Kidney glomerular epithelial cell (primary cell): Measurements from ENCODE around the gene HLA-DMB.

Source experiments
- DNase-seq: peaks from one replicate; lab custom pipeline; 2025; lab: John Stamatoyannopoulos, UW

Gene HLA-DMB

DNA sequence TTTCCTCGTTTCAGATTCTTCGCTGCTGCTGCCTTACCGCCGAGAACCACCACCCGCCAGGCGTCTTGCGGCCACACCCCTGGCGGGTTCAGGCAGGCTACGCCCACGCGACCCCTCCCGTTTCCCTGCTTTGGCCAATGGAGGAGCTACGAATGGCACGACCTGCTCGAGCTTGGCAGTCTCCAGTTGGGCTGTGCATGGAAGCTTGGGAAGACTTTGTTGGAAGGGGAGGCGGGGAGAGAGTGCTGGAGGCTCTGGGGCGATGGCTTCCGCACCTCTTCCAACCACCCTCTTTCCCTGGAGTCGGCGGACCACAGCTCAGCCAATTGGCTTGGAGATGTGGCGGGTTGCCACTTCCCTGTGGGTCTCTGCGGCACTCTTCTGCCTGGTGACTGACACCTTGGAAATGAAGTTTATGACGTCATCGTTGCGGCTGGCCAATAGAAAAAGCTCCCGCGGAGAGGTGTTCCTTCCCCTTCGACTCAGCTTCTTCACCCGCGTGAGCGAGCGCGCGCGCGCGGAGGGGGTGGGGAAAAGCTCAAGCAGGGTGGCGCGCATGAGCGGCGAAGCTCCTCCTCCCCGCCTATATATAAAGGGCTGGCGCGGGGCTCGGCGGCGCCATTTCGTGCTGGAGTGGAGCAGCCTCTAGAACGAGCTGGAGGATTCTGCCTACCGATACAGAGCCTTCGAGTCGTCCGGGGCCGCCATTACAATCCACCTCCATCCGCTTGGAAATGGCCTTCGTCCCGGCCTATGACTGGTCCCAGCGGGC is 30.9 kb upstream of the HLA-DMB start:
- peak; percentile 100 for DNase-seq

DNA sequence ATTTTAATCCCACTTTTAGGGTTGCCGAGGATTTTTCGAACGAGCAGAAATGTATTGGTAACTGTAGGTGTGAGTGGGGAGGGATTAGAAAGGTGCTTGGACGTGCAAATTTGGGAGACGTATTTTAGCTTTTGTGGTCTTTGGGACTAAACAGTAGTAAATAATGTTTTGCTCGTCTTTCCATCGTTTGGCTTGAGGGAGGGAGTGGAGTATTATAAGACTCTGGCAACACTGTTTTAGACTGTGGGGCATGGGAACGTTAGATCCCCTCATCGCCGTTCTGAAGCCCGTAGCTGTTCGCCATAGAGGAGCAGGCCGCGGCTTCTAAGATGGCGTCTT is 30.4 kb upstream of the HLA-DMB start:
- no peak for DNase-seq

DNA sequence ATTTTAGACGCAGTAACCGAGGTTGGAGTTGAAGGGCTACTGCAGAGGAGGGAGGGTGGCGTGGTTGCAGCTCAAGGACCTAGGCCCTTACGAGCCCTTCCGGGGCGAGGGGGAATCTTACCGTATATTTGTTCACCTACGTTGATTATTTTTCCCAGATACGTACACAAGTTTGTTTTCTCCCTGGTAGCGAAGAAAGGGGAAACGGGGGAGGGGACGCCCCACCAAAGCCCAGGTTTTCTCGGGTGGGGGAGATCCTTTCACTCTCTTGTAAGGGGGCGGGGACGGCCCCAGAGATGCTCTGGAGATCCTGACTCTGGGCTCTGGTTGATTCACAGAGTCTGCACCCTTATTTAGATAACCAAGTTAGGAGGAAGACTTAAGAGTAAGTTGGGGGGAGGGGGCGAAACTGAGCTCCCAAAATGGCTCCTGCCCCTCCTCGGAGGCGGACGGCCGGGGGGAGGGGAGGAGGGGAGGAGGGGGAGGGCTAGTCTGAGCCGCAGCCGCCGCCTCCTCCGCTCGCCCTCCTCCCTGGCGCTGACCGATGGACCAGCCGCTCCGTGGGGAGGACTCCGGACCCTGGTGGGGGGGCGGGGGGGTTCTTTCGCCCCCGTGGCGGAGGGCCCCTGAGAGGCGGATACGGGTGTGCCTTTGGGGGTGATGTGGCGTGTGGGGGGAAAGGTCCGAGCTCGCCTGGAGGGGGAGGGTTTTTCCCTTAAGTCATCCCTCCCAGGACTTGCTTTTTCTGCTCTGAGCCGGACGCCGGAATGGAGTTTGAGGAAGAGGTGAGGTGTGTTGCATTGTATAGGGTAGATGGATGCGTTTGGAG is 29.8 kb upstream of the HLA-DMB start:
- DNase-seq = peak; percentile 88

DNA sequence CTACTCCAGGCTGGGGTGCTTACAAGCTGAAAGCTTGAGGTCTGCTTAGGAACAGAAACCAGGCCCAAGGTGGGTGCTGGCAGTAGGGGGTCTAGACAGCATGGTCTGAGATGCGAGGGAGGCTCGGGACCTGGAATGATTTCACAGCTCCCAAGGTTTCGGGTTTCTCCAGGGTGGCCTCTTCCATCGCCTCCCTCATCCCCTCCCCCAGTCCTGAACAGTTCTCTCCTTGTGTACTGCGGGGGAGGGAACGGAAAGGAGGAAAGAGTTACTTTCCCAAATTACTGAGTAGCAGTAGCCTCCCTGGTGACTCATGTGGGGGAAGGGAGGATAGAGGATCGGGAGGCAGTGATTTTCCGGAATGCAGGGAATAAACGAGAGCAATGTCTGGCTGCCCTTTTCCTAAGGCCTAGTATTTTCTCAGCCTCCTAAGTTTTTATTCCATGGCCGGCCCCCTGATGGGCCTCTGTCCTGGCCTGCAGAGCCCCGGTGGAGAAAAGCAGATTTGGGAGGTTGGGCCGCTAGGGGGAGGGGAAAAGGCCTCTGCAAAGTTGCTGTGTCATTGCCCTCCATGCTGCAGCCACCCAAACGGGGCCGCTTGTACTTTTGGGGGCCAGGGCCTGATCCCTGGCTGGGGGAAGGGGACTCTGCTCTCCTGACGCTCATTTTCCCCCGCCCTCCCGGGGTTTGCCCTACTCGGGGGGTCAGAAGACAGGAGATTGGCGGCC is 29.0 kb upstream of the HLA-DMB start:
- peak; percentile 95 for DNase-seq

DNA sequence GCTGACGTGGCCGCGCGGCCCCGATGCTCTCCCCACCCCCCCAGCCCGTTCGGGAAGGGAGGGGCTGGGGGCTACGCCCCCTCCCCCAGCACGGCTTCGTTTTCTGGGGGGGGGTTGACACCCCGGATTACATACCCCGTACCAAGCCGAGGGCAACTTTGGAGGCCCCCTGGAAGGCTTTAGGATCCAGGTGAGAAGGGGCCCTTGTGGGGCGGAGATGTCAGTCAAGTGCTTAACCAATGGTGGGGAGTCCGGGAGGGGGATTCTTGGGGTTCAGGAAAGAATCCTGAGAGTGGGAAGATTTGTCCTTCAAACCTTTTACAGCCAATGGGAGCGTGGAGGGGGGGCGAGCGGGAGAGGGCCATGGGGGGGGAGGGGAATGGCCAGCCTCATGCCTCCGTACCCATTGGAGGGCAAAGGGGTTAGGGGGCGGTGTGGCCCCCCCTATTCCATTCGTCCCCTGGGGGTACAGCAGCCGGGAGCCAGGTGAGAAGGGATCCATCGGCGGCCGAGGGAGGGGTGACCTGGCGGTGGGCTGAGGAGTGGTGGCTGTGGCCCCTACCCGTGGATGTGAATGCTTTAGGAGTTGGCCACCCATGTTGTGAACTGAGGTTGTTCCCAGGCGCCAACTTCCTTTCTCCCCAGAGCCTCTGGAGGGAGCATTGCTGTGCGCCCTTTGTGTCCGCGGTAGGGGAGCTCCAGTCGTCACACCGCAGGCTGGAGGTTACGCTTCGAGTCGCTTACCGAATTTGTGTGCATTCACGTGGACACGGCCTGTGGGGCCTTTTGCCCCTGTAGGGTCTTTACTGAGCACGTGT is 28.2 kb upstream of the HLA-DMB start:
- peak; percentile 81 for DNase-seq

DNA sequence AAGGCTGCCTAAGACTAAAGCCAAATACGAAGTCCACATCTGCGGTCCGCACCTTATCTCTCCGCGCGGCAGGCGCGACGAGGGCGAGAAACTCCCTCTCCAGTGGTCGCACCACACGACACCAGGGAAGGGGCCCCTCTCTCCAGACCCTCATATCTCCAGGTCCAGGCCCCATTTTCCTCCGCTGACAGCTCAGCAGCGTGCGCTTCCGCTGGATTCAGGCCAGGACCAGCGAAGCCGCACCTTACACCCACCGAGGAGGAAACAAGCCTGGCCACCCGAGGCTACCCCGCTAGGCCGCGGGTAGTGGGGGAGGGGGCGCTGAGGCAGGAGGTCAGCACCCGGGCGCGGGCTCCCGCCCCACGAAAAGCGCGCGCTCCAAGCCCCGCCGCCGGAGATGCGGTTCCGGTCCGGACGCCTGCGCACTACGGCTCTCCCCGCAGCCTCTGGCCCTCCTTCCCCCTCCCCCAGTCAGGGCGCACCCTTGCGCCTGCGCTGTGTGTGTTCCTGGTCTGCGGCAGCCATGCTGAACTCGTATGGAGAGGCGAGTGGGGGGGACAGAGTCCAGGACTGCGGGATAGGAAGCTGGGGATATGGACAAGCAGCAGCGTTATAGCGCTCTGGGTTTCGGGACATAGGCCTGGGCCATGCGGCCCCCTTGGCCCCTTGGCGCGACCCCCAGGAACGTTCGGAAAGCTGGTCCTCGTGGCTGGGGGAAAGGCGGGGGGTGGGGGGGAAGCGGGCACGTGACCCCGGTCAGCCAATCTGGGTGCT is 27.5 kb upstream of the HLA-DMB start, which contains the start of gene BRD2:
BRD2 (plus strand) TSS at position 502 of the 774 bp plus-strand sequence. CDS start 4,305 bp downstream, outside the sequence.
- DNase-seq = peak; percentile 84

DNA sequence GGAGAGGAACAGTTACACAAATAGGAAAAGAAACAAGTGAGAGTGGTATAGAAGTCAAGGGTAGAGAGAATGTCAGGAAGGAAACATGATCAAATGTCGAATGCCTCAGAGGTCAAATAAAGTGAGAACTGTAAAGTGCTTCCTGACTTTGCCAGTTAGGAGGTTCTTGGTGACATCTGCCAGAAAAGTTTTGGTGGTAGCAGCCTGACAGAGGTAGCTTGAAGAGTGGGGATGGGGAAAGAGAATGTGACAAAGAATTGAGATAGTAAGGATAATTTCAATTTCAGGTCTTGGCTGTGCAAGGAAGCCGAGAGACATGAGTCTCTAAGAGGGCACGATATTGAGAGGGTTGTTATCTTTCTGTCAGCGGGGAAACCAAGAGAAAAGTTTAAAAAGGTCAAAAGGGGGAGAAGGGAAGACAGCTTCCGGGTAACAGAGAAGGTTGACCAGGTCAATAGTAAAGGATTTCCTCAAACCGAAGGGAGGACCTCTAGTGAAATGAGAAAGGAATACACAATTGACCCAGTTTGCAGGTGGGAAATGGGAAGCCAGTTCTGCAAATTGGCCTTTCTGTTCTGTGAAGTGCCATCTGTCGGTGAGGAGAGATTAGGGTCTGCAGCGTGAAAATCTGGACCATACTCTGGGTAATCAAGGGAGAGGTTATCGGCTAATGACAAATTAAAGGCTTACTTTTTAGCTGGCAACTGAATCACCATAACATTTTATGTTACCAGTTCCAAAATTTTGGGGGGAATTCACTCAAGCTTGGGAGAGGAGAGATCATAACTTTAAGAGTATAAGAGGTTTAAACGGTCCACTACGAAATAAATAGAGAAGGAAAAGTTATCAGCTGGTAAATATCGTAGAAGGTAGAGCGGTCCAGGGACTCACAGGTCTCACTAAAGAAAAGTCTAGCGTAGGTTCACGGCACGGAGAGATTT is 26.6 kb upstream of the HLA-DMB start:
- DNase-seq = peak; percentile 55

DNA sequence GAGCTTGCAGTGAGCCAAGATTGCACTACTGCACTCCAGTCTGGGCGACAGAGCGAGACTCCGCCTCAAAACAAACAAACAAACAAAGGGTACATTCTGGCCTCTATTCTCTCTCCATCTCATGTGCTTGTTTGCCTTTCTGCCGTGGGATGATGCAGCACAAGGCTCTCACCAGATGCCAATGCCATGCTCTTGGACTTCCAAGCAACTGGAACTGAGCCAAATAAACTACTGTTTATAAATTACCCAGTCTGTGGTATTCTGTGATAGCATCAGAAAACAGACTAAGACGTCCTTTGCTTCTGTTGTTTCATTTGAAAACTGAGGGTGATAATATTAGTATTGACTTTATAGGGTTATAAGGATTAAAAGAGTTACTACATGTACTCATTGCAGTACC is 23.9 kb upstream of the HLA-DMB start:
- DNase-seq = no peak

DNA sequence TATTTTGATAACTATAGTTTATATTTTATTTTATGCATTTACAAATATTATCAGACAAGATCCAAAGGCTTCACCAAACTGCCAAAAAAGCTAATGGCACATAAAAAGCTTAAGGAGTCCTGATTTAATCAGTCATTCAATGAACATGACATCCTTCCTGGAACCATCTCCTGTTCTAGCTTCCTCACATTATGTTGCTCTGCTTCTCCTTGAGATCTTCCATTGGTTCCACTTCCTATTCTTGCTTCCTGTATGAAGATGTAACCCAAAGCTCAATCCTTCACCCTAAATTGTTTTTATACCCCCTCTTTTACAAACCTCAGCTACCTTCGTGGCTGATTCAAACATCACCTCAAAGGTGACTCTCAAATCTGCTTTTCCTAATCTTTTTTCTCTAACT is 23.0 kb upstream of the HLA-DMB start:
- DNase-seq = no peak

DNA sequence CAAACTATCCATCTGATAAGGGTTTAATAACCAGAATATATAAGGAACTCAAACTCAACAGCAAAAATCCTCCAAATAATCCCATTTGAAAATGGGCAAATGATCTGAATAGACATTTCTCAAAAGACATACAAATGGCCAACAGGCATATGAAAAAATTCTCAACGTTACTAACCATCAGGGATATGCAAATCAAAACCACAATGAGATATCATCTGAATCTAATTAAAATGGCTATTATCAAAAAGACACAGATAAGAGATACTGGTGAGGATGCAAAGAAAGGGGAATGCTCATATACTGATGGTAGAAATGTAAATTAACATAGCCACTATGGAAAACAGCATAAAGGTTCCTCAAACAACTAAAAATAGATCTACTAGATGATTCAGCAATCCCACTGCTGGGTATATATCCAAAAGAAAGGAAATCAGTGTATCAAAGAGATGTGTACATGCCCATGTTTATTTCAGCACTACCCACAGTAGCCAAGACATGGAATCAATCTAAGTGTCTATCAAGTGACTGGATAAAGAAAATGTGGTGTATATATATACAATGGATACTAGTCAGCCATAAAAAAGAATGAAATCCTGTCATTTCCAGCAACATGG is 21.5 kb upstream of the HLA-DMB start:
- DNase-seq = no peak

DNA sequence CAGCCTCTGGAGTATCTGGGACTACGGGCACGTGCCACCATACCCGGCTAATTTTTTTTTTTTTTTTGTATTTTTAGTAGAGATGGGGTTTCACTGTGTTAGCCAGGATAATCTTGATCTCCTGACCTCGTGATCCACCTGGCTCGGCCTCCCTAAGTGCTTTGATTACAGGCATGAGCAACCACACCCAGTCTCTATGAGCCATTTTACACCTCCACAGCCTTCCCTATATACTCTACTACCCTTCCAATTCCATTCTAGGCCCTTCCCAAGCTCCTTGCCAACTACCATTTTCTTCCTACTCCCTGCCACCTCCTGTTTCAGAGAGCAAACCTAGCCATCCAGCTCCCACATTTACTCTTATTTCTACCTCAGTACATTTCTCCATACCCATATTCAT is 19.7 kb upstream of the HLA-DMB start:
- no peak for DNase-seq

DNA sequence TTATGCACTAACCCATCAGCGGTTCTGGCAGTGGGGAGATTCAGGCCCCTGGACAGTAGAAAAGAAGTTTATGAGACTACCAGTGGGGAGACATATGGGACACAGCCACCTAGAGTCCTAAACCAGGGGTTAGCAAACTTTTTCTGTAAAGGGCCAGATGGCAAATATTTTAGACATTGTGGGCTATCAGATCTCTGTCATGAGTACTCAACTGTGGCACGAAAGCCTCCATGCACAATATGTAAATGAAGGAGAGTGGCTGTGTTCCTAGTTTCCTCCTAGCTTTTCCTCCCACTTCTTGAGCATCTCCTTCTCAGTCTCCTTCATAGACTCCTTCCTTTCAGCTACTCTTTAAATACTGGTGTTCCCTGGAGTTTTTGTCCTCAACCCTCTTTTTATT is 15.3 kb upstream of the HLA-DMB start:
- no peak for DNase-seq

DNA sequence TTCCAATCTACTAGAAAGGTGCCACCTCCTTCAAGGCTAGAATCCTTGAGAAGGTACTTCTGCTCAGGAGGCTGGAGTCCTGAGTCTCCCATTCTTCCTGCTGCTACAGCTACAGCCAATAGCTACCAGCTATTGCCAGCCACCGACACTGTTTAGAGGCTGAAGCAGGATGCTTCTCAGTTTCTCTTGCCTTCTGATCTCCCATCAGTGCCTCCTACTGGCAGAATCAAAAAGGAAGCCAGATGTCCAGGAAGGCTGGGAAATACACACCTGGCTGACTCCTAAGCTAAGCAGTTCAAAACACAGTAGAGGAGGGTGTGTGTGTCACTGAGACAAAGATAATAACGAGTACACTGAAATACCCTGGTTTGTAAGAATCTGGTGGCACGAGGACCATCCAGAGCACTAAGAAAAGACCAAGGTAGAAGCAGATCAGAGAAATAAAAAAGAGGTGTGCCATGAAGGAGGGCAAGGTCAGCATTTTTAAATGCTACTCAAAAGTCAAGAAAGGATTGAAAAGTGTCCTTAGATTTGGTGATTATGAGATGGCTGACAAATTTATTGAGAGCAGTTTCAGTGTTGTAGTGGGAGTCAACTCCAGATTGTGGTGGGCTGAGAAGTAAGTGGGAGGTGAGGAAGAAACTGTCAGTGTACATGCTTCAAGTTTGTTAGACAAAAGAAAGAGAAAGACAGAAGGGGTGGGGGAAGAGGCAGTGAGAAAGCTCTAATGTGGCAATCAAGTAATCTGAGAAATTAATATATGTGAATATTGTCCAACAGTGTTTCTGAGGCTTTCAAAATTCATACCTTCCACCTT is 14.4 kb upstream of the HLA-DMB start:
- DNase-seq = no peak

DNA sequence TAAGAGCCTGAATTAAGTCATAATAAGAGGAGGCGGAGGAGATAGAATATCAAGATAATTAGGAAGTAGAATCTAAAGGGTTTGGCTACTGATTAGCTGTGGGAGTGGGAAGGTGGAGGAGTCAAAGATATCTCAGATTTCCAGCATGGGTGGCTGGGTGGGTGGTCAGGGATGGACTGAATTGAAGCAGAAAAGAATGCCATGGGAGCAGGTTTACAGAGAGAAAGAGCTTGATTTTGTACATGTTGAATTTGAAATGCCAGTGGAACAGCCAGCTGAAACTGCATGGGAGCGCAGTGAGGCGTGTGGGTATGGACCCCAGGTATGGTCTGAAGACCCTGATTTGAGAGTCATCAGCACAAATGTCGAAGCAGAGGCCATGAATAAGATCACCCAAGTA is 13.4 kb upstream of the HLA-DMB start:
- no peak for DNase-seq

DNA sequence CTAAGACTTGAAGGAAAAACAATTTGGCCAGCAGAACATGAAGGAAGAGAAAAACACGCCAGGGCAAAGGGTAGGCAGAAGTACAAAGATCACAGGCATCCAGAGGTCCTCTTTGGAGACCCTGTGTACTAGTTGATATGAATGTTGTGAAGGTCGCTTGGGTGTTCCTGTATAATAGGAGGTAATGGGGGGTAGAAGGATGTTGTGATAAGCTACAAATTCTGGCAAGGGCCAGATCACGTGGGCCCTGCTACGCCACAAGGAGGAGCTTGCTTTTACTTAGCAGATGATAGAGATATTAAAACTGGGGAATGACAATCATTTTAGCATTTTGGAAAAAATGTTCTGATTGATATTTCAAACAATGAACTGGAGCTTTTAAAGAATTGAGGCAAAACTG is 12.9 kb upstream of the HLA-DMB start:
- DNase-seq = no peak

DNA sequence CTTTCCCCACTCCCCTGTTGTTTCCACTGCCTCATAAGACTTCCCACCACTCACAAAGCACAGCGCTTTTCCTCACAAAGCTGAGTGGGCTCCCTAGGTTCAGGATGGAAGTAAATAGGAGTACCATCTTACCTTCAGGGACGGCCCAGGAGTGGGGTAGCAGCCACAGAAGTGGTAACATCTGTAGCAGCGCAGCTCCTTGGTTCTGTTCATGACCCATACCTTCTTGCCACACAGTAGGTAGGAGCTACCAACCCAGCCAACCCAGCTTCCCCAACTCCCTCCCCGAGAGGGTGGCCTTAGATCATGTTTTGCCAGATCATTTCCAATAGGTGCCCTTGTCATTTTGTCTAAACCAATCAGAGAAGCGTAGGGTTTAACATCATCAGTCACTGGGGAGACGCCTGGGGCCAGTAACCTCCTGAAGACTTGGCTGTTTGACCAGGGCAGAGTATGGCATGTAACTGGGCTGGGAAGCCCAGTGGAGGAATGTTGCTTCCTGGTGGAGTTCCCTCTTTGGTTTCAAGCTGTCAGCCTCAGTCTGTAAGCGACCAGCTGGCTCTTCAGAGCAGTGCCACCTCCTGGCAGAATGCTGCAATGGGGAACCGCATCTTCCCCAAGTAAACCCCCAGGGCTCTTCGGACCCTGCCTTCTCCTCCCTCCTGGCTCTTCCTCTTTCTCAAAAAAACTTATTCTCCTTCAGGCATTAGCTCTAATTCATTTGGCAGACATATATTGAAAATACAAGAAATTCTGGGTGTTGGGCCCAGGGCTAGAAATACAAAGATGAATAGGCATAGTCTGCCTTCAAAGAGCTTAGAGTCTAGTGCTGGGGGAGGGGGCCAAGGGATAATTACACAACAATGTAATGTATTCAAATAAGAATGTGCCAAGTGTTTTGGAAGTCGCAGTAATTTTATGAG is 12.2 kb upstream of the HLA-DMB start, which contains the start of gene HLA-DMA:
HLA-DMA (minus strand) TSS at position 281 of the 923 bp plus-strand sequence; CDS start at position 220, 61 bp downstream.
- peak; percentile 94 for DNase-seq

DNA sequence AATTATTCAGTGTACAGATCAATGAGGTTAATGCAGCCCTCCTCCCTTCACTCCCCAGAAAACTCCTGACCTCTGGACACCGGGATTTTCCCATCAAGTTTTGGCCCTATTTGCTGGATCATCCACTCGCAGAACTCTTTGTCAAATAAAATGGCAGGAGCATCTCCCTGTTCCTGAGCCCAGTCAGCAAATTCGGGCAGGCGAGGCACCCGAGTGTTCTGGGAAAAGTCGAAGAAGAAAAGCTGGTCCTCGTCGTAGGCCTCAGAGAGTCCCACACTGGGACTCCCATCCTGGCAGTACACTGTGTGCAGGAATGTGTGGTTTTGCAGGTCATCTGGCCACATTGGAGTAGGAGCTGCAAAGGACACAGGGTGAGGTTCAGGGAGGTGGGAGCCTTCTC is 9.6 kb upstream of the HLA-DMB start:
- no peak for DNase-seq
